Hematopoietic multipotent progenitor cell (in vitro differentiated cells): ENCODE measurements around the gene ZNF837. TPM values are rescaled to one million over a fixed set of nuclear protein-coding genes. Genes with fewer than 3 reads are reported as not detected.

Experiments
- DNase-seq, 3 donors: peaks; one replicate each; pipeline ENCODE4 v3.0.0-alpha.2; 2011 to 2015; ENCODE audit warnings: low read depth in 2 of 3, low spot score in 2 of 3
- total RNA-seq: library from RNA; depleted of rRNA; stranded (reverse); fragments of >200 nt; gene quantifications from one replicate; pipeline ENCODE4 v1.2.3, GENCODE V29; 2012

Gene ZNF837
- total RNA-seq, 1 donor: 6.2 TPM

- DNase-seq: no peak
Observed at GRCh38 chr19:58372311-58373133, 8.3 kb downstream of the ZNF837 start.

- DNase-seq: no peak
Observed at GRCh38 chr19:58368561-58369360, 12.1 kb downstream of the ZNF837 start.

GRCh38 chr19:58367698-58368454 lies 13.0 kb downstream of the ZNF837 start:
- no peak for DNase-seq

GRCh38 chr19:58366585-58367430 lies 14.0 kb downstream of the ZNF837 start:
- DNase-seq: no peak

- DNase-seq: peak in 2 of 3 donors; percentile 73 to 86
Observed at GRCh38 chr19:58364146-58364545, 16.7 kb downstream of the ZNF837 start.

- DNase-seq: peak; percentile 94 to 96 (median 94)
Observed at GRCh38 chr19:58362272-58362994, 18.4 kb downstream of the ZNF837 start, which contains the start of gene ZNF497. ZNF497 (minus strand) TSS chr19:58362751; CDS start chr19:58357635, 5,116 bp downstream.

- DNase-seq: no peak
Observed at GRCh38 chr19:58361900-58362271, 18.9 kb downstream of the ZNF837 start.

GRCh38 chr19:58357481-58358145 lies 23.2 kb downstream of the ZNF837 start:
- no peak for DNase-seq

- no peak for DNase-seq
Observed at GRCh38 chr19:58356766-58357480, 23.9 kb downstream of the ZNF837 start.

- DNase-seq: peak; percentile 34 to 60 (median 56)
Observed at GRCh38 chr19:58355908-58356765, 24.7 kb downstream of the ZNF837 start.

GRCh38 chr19:58355215-58355796 lies 25.5 kb downstream of the ZNF837 start:
- no peak for DNase-seq

- no peak for DNase-seq
Observed at GRCh38 chr19:58354478-58355030, 26.3 kb downstream of the ZNF837 start.

GRCh38 chr19:58353717-58354477 lies 26.9 kb downstream of the ZNF837 start:
- no peak for DNase-seq

- DNase-seq: no peak
Observed at GRCh38 chr19:58352760-58353671, 27.8 kb downstream of the ZNF837 start, which contains the start of gene A1BG. A1BG (minus strand) TSS chr19:58353492; CDS start chr19:58353437, 55 bp downstream.
